GM12878 (cell line): ENCODE data around the gene SCGB2B2. TPM values are rescaled to one million over a fixed set of nuclear protein-coding genes. Genes with fewer than 3 reads are reported as not detected.

Experiments used
- BACH1 ChIP-seq: fragments of 450-650 bp; IDR thresholded peaks from 2 replicates; pipeline ENCODE4 v1.6.1; 2017; ENCODE audit warnings: mild to moderate bottlenecking, borderline replicate concordance
- BRCA1 ChIP-seq: IDR thresholded peaks from 2 replicates; pipeline ENCODE4 v1.6.1; 2011; ENCODE audit warnings: low read depth, low read length, improper control_type of control experiment
- CBFB ChIP-seq: IDR thresholded peaks from 2 replicates; pipeline ENCODE4 v1.6.1; 2016; ENCODE audit warnings: antibody characterized with exemption, low read depth
- CBX3 ChIP-seq: fragments of 200-600 bp; sonication (generic); IDR thresholded peaks from 2 replicates; pipeline ENCODE4 v1.6.1; 2016; ENCODE audit warnings: low read depth, borderline replicate concordance
- CBX5 ChIP-seq: sonication (generic); IDR thresholded peaks from 2 replicates; pipeline ENCODE4 v1.6.1; 2016; ENCODE audit warnings: low read depth, moderate library complexity, mild to moderate bottlenecking, inconsistent platforms
- DPF2 ChIP-seq: fragments of 450-650 bp; IDR thresholded peaks from 2 replicates; pipeline ENCODE4 v1.6.1; 2017; ENCODE audit warnings: mild to moderate bottlenecking
- FOXM1 ChIP-seq: IDR thresholded peaks from 2 replicates; pipeline ENCODE4 v1.6.1; 2012; ENCODE audit warnings: low read depth, mild to moderate bottlenecking, inconsistent platforms, low read length, moderate library complexity
- IKZF1 ChIP-seq: fragments of 450-650 bp; conservative IDR thresholded peaks from 2 replicates; pipeline ENCODE4 v1.6.1; 2017; ENCODE audit warnings: antibody characterized with exemption, mild to moderate bottlenecking
- MEF2B ChIP-seq: fragments of 450-650 bp; IDR thresholded peaks from 2 replicates; pipeline ENCODE4 v1.6.1; 2018; ENCODE audit warnings: mild to moderate bottlenecking, moderate library complexity; ENCODE audit not compliant: partially characterized antibody, poor library complexity, severe bottlenecking
- MTA2 ChIP-seq: fragments of 450-650 bp; IDR thresholded peaks from 2 replicates; pipeline ENCODE4 v1.6.1; 2016; ENCODE audit warnings: low read depth, mild to moderate bottlenecking, moderate library complexity
- MYB ChIP-seq: fragments of 150-350 bp; IDR thresholded peaks from 2 replicates; pipeline ENCODE4 v1.6.1; 2014; ENCODE audit warnings: mild to moderate bottlenecking, low read depth, low read length, borderline replicate concordance
- RBBP5 ChIP-seq: fragments of 200-600 bp; sonication (generic); conservative IDR thresholded peaks from 2 replicates; pipeline ENCODE4 v1.6.1; 2016
- RFX5 ChIP-seq: IDR thresholded peaks from 2 replicates; pipeline ENCODE4 v1.6.1; 2011; ENCODE audit warnings: low read depth, low read length, improper control_type of control experiment
- SMARCA5 ChIP-seq: fragments of 450-650 bp; IDR thresholded peaks from 2 replicates; pipeline ENCODE4 v1.6.1; 2017; ENCODE audit warnings: mild to moderate bottlenecking
- STAT1 ChIP-seq: fragments of 450-650 bp; conservative IDR thresholded peaks from 2 replicates; pipeline ENCODE4 v1.6.1; 2014; ENCODE audit warnings: antibody characterized with exemption, mild to moderate bottlenecking
- TCF7 ChIP-seq: IDR thresholded peaks from 2 replicates; pipeline ENCODE4 v1.6.1; 2014; ENCODE audit warnings: antibody characterized with exemption, borderline replicate concordance
- ZNF274 ChIP-seq: IDR thresholded peaks from one replicate; pipeline ENCODE4 v1.8.0; 2011; ENCODE audit not compliant: insufficient read length, insufficient read depth
- ZNF384 ChIP-seq: IDR thresholded peaks from 2 replicates; pipeline ENCODE4 v1.6.1; 2012; ENCODE audit warnings: low read depth, mild to moderate bottlenecking, low read length, improper control_type of control experiment, borderline replicate concordance
- ZSCAN29 ChIP-seq: fragments of 450-650 bp; IDR thresholded peaks from 2 replicates; pipeline ENCODE4 v1.6.1; 2017; ENCODE audit warnings: mild to moderate bottlenecking, moderate library complexity
- polyA plus RNA-seq, 11 experiments: library from polyadenylated mRNA; depleted of rRNA in 4 of 11; unstranded in 6 of 11; stranded (reverse) in 5 of 11; fragments of >200 nt; fragmentation: Nextera tagmentation in 4 of 11; fragmentation: Illumina TruSeq in 1 of 11; extraction: Ambion mirVana in 4 of 11; extraction: Trizol in 1 of 11; gene quantifications; 1 replicate in 1 of 11; 2 replicates in 10 of 11; pipeline versions ENCODE4 v1.2.1 to v1.2.3, GENCODE V29; 2011 to 2016; ENCODE audit warnings: inconsistent platforms in 2 of 11, missing spikeins in 2 of 11, low read depth in 1 of 11
- total RNA-seq, 4 experiments: library from RNA; depleted of rRNA in 3 of 4; stranded (reverse); fragments of >200 nt in 3 of 4; fragmentation: Illumina TruSeq in 1 of 4; extraction: Trizol in 1 of 4; gene quantifications; 2 replicates each; pipeline versions ENCODE4 v1.2.1 to v1.2.3, GENCODE V29; 2013 to 2021
- TF ChIP-seq, protein P1 (sequence below): fragments of 450-650 bp; IDR thresholded peaks from 2 replicates; pipeline ENCODE4 v1.6.1; 2017; ENCODE audit warnings: antibody characterized with exemption, mild to moderate bottlenecking, moderate library complexity
- TF ChIP-seq, protein P2 (sequence below): IDR thresholded peaks from 2 replicates; pipeline ENCODE4 v1.6.1; 2011; ENCODE audit warnings: mild to moderate bottlenecking, low read depth, low read length, moderate library complexity; ENCODE audit not compliant: insufficient replicate concordance
- TF ChIP-seq, protein P3 (sequence below): IDR thresholded peaks from 2 replicates; pipeline ENCODE4 v1.6.1; 2012; ENCODE audit warnings: low read depth, low read length, improper control_type of control experiment
- TF ChIP-seq, protein P4 (sequence below), 3 experiments: IDR thresholded peaks in 2 of 3; conservative IDR thresholded peaks in 1 of 3; 2 replicates each; pipeline ENCODE4 v1.5.1; 2011; ENCODE audit warnings: low read depth in 3 of 3, low read length in 3 of 3, mild to moderate bottlenecking in 3 of 3, control low read depth in 2 of 3, moderate library complexity in 2 of 3, inconsistent platforms in 1 of 3, mixed read lengths in 1 of 3; ENCODE audit not compliant: control insufficient read depth in 2 of 3, insufficient read depth in 1 of 3; ENCODE audit errors: extremely low read depth in 1 of 3
- TF ChIP-seq, protein P5 (sequence below): IDR thresholded peaks from 2 replicates; pipeline ENCODE4 v1.6.1; 2011; ENCODE audit warnings: low read depth, mild to moderate bottlenecking, low read length, moderate library complexity, borderline replicate concordance; ENCODE audit errors: extremely low read depth

SCGB2B2 gene
- total and polyA plus RNA-seq, 10 of the 15 experiments (the other 5 are each of a cell fraction or from before 2014, with no cell fraction given): 0.06 to 0.35 (median 0.21) TPM; not detected in 6

DNA sequence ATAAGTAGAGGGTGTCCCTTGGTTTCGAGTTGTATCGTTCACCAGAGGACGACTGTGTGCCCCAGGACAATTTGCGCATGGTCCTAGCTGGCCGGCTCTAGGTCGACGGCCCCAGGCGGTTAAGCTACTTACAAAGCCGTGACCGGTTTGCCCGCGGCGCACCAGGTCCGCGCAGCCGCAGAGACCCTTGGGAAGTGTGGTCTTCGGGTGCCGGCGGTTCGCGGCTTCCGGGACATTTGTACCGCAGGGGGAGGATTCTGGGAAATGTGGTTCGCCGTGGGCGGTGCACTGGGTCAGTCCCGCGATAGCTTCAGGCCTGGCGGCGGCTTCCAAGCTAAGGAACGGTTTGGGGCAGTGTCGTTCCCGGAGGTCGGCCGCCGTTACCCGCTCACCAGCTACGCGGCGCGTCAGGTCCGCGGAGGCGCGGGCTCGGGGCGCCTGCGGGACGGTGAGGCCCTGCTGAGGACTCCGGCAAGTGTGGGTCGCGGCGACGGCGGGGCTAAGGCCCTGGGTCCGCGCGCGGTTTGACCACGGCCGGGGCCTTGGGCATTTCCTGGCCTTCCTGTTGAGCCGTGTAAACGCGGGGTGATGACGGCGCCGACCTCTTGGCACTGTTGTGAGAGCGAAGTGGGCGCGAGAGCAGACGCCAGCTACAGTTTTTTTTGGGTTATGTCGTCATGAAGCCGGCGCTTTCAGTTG, 576 bp upstream of the SCGB2B2 start, which contains the start of gene ZNF302 (continued):
- TF ChIP-seq, protein P1, sequence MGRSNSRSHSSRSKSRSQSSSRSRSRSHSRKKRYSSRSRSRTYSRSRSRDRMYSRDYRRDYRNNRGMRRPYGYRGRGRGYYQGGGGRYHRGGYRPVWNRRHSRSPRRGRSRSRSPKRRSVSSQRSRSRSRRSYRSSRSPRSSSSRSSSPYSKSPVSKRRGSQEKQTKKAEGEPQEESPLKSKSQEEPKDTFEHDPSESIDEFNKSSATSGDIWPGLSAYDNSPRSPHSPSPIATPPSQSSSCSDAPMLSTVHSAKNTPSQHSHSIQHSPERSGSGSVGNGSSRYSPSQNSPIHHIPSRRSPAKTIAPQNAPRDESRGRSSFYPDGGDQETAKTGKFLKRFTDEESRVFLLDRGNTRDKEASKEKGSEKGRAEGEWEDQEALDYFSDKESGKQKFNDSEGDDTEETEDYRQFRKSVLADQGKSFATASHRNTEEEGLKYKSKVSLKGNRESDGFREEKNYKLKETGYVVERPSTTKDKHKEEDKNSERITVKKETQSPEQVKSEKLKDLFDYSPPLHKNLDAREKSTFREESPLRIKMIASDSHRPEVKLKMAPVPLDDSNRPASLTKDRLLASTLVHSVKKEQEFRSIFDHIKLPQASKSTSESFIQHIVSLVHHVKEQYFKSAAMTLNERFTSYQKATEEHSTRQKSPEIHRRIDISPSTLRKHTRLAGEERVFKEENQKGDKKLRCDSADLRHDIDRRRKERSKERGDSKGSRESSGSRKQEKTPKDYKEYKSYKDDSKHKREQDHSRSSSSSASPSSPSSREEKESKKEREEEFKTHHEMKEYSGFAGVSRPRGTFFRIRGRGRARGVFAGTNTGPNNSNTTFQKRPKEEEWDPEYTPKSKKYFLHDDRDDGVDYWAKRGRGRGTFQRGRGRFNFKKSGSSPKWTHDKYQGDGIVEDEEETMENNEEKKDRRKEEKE: no peak
- TF ChIP-seq MTA2 (peak; percentile 49; the same call in 1 of the 2 replicates), MYB (no peak), ZNF384 (no peak), SMARCA5 (peak; percentile 69), FOXM1 (no peak), CBX3 (no peak), CBX5 (peak; percentile 44; the same call in 1 of the 2 replicates), RFX5 (no peak), MEF2B (no peak), CBFB (peak; percentile 93), ZSCAN29 (peak; percentile 49; the same call in 1 of the 2 replicates), DPF2 (peak; percentile 84), BACH1 (peak; percentile 69; the same call in 1 of the 2 replicates), RBBP5 (no peak), IKZF1 (peak; percentile 98), STAT1 (no peak), BRCA1 (peak; percentile 53), ZNF274 (no peak), TCF7 (no peak)
- TF ChIP-seq, protein P2, sequence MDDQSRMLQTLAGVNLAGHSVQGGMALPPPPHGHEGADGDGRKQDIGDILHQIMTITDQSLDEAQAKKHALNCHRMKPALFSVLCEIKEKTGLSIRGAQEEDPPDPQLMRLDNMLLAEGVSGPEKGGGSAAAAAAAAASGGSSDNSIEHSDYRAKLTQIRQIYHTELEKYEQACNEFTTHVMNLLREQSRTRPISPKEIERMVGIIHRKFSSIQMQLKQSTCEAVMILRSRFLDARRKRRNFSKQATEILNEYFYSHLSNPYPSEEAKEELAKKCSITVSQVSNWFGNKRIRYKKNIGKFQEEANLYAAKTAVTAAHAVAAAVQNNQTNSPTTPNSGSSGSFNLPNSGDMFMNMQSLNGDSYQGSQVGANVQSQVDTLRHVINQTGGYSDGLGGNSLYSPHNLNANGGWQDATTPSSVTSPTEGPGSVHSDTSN: no peak
- TF ChIP-seq, protein P3, sequence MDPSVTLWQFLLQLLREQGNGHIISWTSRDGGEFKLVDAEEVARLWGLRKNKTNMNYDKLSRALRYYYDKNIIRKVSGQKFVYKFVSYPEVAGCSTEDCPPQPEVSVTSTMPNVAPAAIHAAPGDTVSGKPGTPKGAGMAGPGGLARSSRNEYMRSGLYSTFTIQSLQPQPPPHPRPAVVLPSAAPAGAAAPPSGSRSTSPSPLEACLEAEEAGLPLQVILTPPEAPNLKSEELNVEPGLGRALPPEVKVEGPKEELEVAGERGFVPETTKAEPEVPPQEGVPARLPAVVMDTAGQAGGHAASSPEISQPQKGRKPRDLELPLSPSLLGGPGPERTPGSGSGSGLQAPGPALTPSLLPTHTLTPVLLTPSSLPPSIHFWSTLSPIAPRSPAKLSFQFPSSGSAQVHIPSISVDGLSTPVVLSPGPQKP: peak; percentile 45
- TF ChIP-seq, protein P4, sequence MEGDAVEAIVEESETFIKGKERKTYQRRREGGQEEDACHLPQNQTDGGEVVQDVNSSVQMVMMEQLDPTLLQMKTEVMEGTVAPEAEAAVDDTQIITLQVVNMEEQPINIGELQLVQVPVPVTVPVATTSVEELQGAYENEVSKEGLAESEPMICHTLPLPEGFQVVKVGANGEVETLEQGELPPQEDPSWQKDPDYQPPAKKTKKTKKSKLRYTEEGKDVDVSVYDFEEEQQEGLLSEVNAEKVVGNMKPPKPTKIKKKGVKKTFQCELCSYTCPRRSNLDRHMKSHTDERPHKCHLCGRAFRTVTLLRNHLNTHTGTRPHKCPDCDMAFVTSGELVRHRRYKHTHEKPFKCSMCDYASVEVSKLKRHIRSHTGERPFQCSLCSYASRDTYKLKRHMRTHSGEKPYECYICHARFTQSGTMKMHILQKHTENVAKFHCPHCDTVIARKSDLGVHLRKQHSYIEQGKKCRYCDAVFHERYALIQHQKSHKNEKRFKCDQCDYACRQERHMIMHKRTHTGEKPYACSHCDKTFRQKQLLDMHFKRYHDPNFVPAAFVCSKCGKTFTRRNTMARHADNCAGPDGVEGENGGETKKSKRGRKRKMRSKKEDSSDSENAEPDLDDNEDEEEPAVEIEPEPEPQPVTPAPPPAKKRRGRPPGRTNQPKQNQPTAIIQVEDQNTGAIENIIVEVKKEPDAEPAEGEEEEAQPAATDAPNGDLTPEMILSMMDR (IDR thresholded peaks at IDR 0.05 in 2 of 3, conservative IDR thresholded peaks at IDR 0.05 in 1 of 3; ENCODE audit: control insufficient read depth in 2 of 3, extremely low read depth in 1 of 3, insufficient read depth in 1 of 3, low read depth in 3 of 3, low read length in 3 of 3): no peak
- TF ChIP-seq, protein P5, sequence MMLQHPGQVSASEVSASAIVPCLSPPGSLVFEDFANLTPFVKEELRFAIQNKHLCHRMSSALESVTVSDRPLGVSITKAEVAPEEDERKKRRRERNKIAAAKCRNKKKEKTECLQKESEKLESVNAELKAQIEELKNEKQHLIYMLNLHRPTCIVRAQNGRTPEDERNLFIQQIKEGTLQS: peak; percentile 19; the same call in 1 of the 2 replicates
